H1 (cell line): ENCODE results near the gene RMND1. TPM values are rescaled to one million over a fixed set of nuclear protein-coding genes. Genes with fewer than 3 reads are reported as not detected.

ENCODE experiments used
- CTCF ChIA-PET: fragments of 300-600 bp; sonication (Branson Sonifier 250); formaldehyde crosslinking; loops from one replicate; lab custom pipeline; 2021; ENCODE audit not compliant: partially characterized antibody; lab: Charles Lee
- POLR2A ChIA-PET: fragments of 300-600 bp; sonication (Branson Sonifier 250); formaldehyde crosslinking; loops from one replicate; lab custom pipeline; 2021; ENCODE audit warnings: inconsistent platforms; ENCODE audit not compliant: partially characterized antibody; lab: Charles Lee
- DNase-seq, 2 experiments: peaks; one replicate each; pipeline versions ENCODE4 v3.0.0 to v3.0.0-alpha.2; 2010 to 2022; ENCODE audit warnings: low spot score in 2 of 2, low read depth in 1 of 2, mixed read lengths in 1 of 2
- FAIRE-seq: peaks from 2 replicates; lab custom pipeline; 2011; peaks lifted over from hg19 to GRCh38; lab: Jason Lieb, UNC
- H2AFZ ChIP-seq: 2 replicates; pipeline ENCODE4 v1.8.1; 2012; ENCODE audit warnings: low read length, inconsistent platforms
- H2AK5ac ChIP-seq: 2 replicates; pipeline ENCODE4 v1.6.1; 2013; ENCODE audit warnings: low read depth, low read length
- H2BK120ac ChIP-seq: replicated peaks from 2 replicates; pipeline ENCODE3; 2013; ENCODE audit warnings: low read depth, low read length, inconsistent platforms
- H2BK12ac ChIP-seq: 2 replicates; pipeline ENCODE4 v1.6.1; 2013; ENCODE audit warnings: low read depth, low read length
- H2BK15ac ChIP-seq: 2 replicates; pipeline ENCODE4 v1.6.1; 2013; ENCODE audit warnings: low read length
- H2BK20ac ChIP-seq: 2 replicates; pipeline ENCODE4 v1.6.1; 2013; ENCODE audit warnings: low read length
- H2BK5ac ChIP-seq: 2 replicates; pipeline ENCODE4 v1.6.1; 2013; ENCODE audit warnings: low read depth, low read length
- H3K14ac ChIP-seq: 2 replicates; pipeline ENCODE4 v1.6.1; 2013; ENCODE audit warnings: inconsistent platforms; ENCODE audit not compliant: insufficient read length
- H3K18ac ChIP-seq: 2 replicates; pipeline ENCODE4 v1.6.1; 2013; ENCODE audit warnings: low read length; ENCODE audit errors: extremely low read depth
- H3K23ac ChIP-seq: 2 replicates; pipeline ENCODE4 v1.6.1; 2013; ENCODE audit warnings: inconsistent platforms; ENCODE audit not compliant: insufficient read length
- H3K23me2 ChIP-seq: 2 replicates; pipeline ENCODE4 v1.6.1; 2013; ENCODE audit warnings: low read depth, low read length
- H3K27ac ChIP-seq: 2 replicates; pipeline ENCODE4 v1.6.1; 2011; ENCODE audit warnings: low read depth, low read length, inconsistent platforms
- H3K27me3 ChIP-seq, 4 experiments: replicated peaks in 1 of 4; 1 replicate in 1 of 4; 2 replicates in 3 of 4; pipeline versions ENCODE4 v1.6.1 to v1.8.1; 2011 to 2013; ENCODE audit warnings: low read length in 3 of 4, mild to moderate bottlenecking in 3 of 4, inconsistent platforms in 2 of 4, mixed read lengths in 2 of 4, moderate library complexity in 1 of 4; ENCODE audit not compliant: control insufficient read depth in 3 of 4, insufficient read depth in 3 of 4; ENCODE audit errors: extremely low read depth in 1 of 4
- H3K36me3 ChIP-seq, 4 experiments: 2 replicates each; pipeline versions ENCODE4 v1.6.1 to v1.8.1; 2011 to 2013; ENCODE audit warnings: mild to moderate bottlenecking in 4 of 4, low read length in 3 of 4, moderate library complexity in 2 of 4, control low read depth in 1 of 4, inconsistent platforms in 1 of 4; ENCODE audit not compliant: insufficient read depth in 4 of 4, control insufficient read depth in 2 of 4
- H3K4ac ChIP-seq: replicated peaks from 2 replicates; pipeline ENCODE3; 2013; ENCODE audit warnings: low read length, low read depth, mixed read lengths, inconsistent platforms; ENCODE audit not compliant: insufficient read length
- H3K4me1 ChIP-seq, 4 experiments: replicated peaks in 1 of 4; 1 replicate in 1 of 4; 2 replicates in 3 of 4; pipeline versions ENCODE4 v1.6.1 to v1.8.1; 2011 to 2013; ENCODE audit warnings: low read length in 3 of 4, inconsistent platforms in 2 of 4, mixed read lengths in 1 of 4; ENCODE audit not compliant: insufficient read depth in 4 of 4, control insufficient read depth in 3 of 4
- H3K4me2 ChIP-seq, 2 experiments: 2 replicates each; pipeline versions ENCODE4 v1.6.1 to v1.8.1; 2011 to 2013; ENCODE audit warnings: low read depth in 2 of 2, low read length in 2 of 2, control low read depth in 1 of 2, inconsistent platforms in 1 of 2, mild to moderate bottlenecking in 1 of 2; ENCODE audit not compliant: insufficient read depth in 1 of 2
- H3K4me3 ChIP-seq, 4 experiments: fragments of 200-600, 300-600 bp in 1 of 4; sonication (generic), shearing (Covaris generic), sonication (Bioruptor Twin) in 1 of 4; 2 replicates each; pipeline versions ENCODE4 v1.5.1 to v1.8.1; 2011 to 2016; ENCODE audit warnings: low read length in 4 of 4, low read depth in 3 of 4, control low read depth in 2 of 4, inconsistent platforms in 2 of 4, mild to moderate bottlenecking in 2 of 4, mixed read lengths in 1 of 4, moderate library complexity in 1 of 4; ENCODE audit not compliant: insufficient read depth in 2 of 4; ENCODE audit errors: extremely low read depth in 1 of 4
- H3K56ac ChIP-seq: replicated peaks from 2 replicates; pipeline ENCODE3; 2013; ENCODE audit warnings: low read depth, mild to moderate bottlenecking, mixed read lengths, low read length, inconsistent platforms; ENCODE audit not compliant: insufficient read length
- H3K79me1 ChIP-seq: 2 replicates; pipeline ENCODE4 v1.6.1; 2013; ENCODE audit warnings: low read depth, low read length, control low read depth
- H3K79me2 ChIP-seq, 2 experiments: 2 replicates each; pipeline versions ENCODE4 v1.6.1 to v1.8.1; 2012 to 2013; ENCODE audit warnings: low read length in 2 of 2, mild to moderate bottlenecking in 2 of 2, inconsistent platforms in 1 of 2; ENCODE audit not compliant: insufficient read depth in 2 of 2, control insufficient read depth in 1 of 2
- H3K9ac ChIP-seq, 4 experiments: replicated peaks in 1 of 4; 1 replicate in 1 of 4; 2 replicates in 3 of 4; pipeline versions ENCODE4 v1.6.1 to v1.8.1; 2011 to 2013; ENCODE audit warnings: low read depth in 3 of 4, low read length in 3 of 4, control low read depth in 2 of 4, mild to moderate bottlenecking in 2 of 4, moderate library complexity in 2 of 4, inconsistent platforms in 1 of 4; ENCODE audit errors: extremely low read depth in 1 of 4
- H3K9me3 ChIP-seq, 2 experiments: 2 replicates each; pipeline versions ENCODE4 v1.6.1 to v1.8.1; 2012 to 2013; ENCODE audit warnings: mild to moderate bottlenecking in 2 of 2, moderate library complexity in 2 of 2, control low read depth in 1 of 2, inconsistent platforms in 1 of 2, low read depth in 1 of 2, low read length in 1 of 2, mixed read lengths in 1 of 2; ENCODE audit not compliant: insufficient read depth in 2 of 2
- H4K20me1 ChIP-seq, 2 experiments: replicated peaks in 1 of 2; 2 replicates each; pipeline versions ENCODE3 to v1.8.1; 2011 to 2013; ENCODE audit warnings: inconsistent platforms in 2 of 2, low read length in 2 of 2, mild to moderate bottlenecking in 1 of 2; ENCODE audit not compliant: insufficient read depth in 2 of 2, control insufficient read depth in 1 of 2
- H4K5ac ChIP-seq: 2 replicates; pipeline ENCODE4 v1.6.1; 2013; ENCODE audit warnings: low read length, low read depth, mixed read lengths, inconsistent platforms; ENCODE audit not compliant: insufficient read length
- H4K8ac ChIP-seq: 2 replicates; pipeline ENCODE4 v1.8.0; 2013; ENCODE audit warnings: mild to moderate bottlenecking, moderate library complexity, low read length, inconsistent platforms; ENCODE audit not compliant: insufficient read depth; ENCODE audit errors: extremely low read depth
- H4K91ac ChIP-seq: replicated peaks from 2 replicates; pipeline ENCODE3; 2013; ENCODE audit warnings: low read length, mixed read lengths, inconsistent platforms; ENCODE audit not compliant: insufficient read length
- BRCA1 ChIP-seq: IDR thresholded peaks from 2 replicates; pipeline ENCODE4 v1.6.1; 2012; ENCODE audit warnings: low read depth, low read length, improper control_type of control experiment
- CTBP2 ChIP-seq: IDR thresholded peaks from 2 replicates; pipeline ENCODE4 v1.7.0; 2011; ENCODE audit warnings: borderline replicate concordance, mild to moderate bottlenecking, moderate library complexity, mixed read lengths, low read length; ENCODE audit not compliant: insufficient read depth, insufficient read length
- EGR1 ChIP-seq: IDR thresholded peaks from 2 replicates; pipeline ENCODE4 v1.6.1; 2011; ENCODE audit warnings: low read depth, low read length, borderline replicate concordance
- KDM1A ChIP-seq: fragments of 200-600, 300-600 bp; sonication (generic); IDR thresholded peaks from 2 replicates; pipeline ENCODE4 v1.7.1; 2016; ENCODE audit warnings: mild to moderate bottlenecking, low read length, borderline replicate concordance
- NANOG ChIP-seq: IDR thresholded peaks from 2 replicates; pipeline ENCODE4 v1.6.1; 2011; ENCODE audit warnings: low read length, low read depth, mild to moderate bottlenecking, inconsistent platforms; ENCODE audit not compliant: insufficient read depth, poor library complexity, severe bottlenecking
- NRF1 ChIP-seq: IDR thresholded peaks from 2 replicates; pipeline ENCODE4 v1.6.1; 2011; ENCODE audit warnings: mild to moderate bottlenecking, low read depth, low read length, improper control_type of control experiment
- POU5F1 ChIP-seq: IDR thresholded peaks from 2 replicates; pipeline ENCODE4 v1.6.1; 2011; ENCODE audit warnings: low read depth, mild to moderate bottlenecking, low read length, moderate library complexity
- SIX5 ChIP-seq: IDR thresholded peaks from 2 replicates; pipeline ENCODE4 v1.6.1; 2011; ENCODE audit warnings: mild to moderate bottlenecking, low read depth, low read length
- SUZ12 ChIP-seq: fragments of 200-600 bp; sonication (generic); IDR thresholded peaks from 2 replicates; pipeline ENCODE4 v1.6.1; 2012; ENCODE audit warnings: mild to moderate bottlenecking, inconsistent platforms, low read length, moderate library complexity, mixed read lengths
- TCF12 ChIP-seq: IDR thresholded peaks from 2 replicates; pipeline ENCODE4 v1.6.1; 2011; ENCODE audit warnings: low read depth, mild to moderate bottlenecking, low read length
- ZNF274 ChIP-seq: IDR thresholded peaks from 2 replicates; pipeline ENCODE4 v1.7.0; 2012; ENCODE audit warnings: low read length, borderline replicate concordance; ENCODE audit errors: extremely low read depth
- WGBS, 2 experiments: shearing (Covaris generic) in 1 of 2; methylation state at CpG; one replicate each; pipeline versions ENCODE4 v1.1.6 to v1.1.7; 2013 to 2015; ENCODE audit warnings: low lambda C conversion rate in 2 of 2, mixed read lengths in 2 of 2, inconsistent platforms in 1 of 2, low coverage in 1 of 2, missing lambda C conversion rate in 1 of 2; ENCODE audit not compliant: insufficient replicate concordance in 2 of 2, insufficient coverage in 1 of 2, insufficient read length in 1 of 2; ENCODE audit errors: extremely low coverage in 1 of 2, missing lambda C conversion rate in 1 of 2; 5-methylcytosine and 5-hydroxymethylcytosine counted together
- polyA plus RNA-seq, 7 experiments: library from polyadenylated mRNA; depleted of rRNA in 3 of 7; stranded (reverse) in 5 of 7; unstranded in 2 of 7; fragments of >200 nt in 5 of 7; fragments of 200-250 nt in 2 of 7; gene quantifications; 1 replicate in 5 of 7; 2 replicates in 1 of 7; 4 replicates in 1 of 7; pipeline versions ENCODE4 v1.2.1 to v1.2.3, GENCODE V29; 2011 to 2013; ENCODE audit warnings: missing spikeins in 2 of 7, mixed read lengths in 2 of 7
- total RNA-seq: library from RNA; stranded (reverse); fragmentation: NEBNext Ultra II Directional; extraction: Animal tissue kit (Norgen Biotek cat#: 25700); gene quantifications from 2 replicates; pipeline ENCODE4 v1.2.1, GENCODE V29; 2021

The RMND1 gene
- total and polyA plus RNA-seq, 2 of the 8 experiments (the other 6 are each of a cell fraction or from before 2014, with no cell fraction given) = 7.3 to 21.9 TPM

- peaks cover 8% of the 10 kb centered on the region for H3K23me2 ChIP-seq
- H4K5ac ChIP-seq = peak overlapping the region; percentile 99
- no peak overlapping the region for H3K4ac ChIP-seq
- H2BK12ac ChIP-seq = no peak overlapping the region; the same call in 1 of the 2 replicates
- peak overlapping the region; percentile 43 for H3K56ac ChIP-seq
- no peak overlapping the region for H2BK5ac ChIP-seq
- H2BK120ac ChIP-seq = no peak overlapping the region
- H2BK15ac ChIP-seq = no peak overlapping the region
- no peak overlapping the region; the same call in 1 of the 2 replicates for H2AK5ac ChIP-seq
- H3K9ac ChIP-seq = peak overlapping the region in 3 of 4 experiments; percentile 90 to 95 (median 93)
- POLR2A ChIA-PET = interaction anchor here (0.8 to 3.9 kb wide), 9 partner anchors 9 to 149 kb away, joined by 4 to 31 read pairs (median 9); partner anchors contain the start of genes AKAP12 and RMND1
- FAIRE-seq (no peak), DNase-seq (no peak)
- no peak overlapping the region for H3K27ac ChIP-seq
- WGBS, 2 experiments = 47% methylated on average over 12 of the region's 12 CpGs; no CpG with 5 or more reads in 1 of the 2 experiments
- H4K20me1 ChIP-seq = peaks cover 4 to 7% of the 10 kb centered on the region in 2 experiments
- H3K36me3 ChIP-seq = no peaks in the 10 kb centered on the region; a peak in 2 of 8 replicates
- no peak overlapping the region for H4K91ac ChIP-seq
- no peak overlapping the region for H3K14ac ChIP-seq
- H3K18ac ChIP-seq = peak overlapping the region; percentile 96; the same call in 1 of the 2 replicates
- peaks cover 0 to 9% (median 4%) of the 10 kb centered on the region in 4 experiments; a peak in 3 of 7 replicates for H3K4me1 ChIP-seq
- H3K23ac ChIP-seq = no peak overlapping the region
- no peak overlapping the region for H4K8ac ChIP-seq
- H3K4me2 ChIP-seq = peak overlapping the region; percentile 70 to 87
- peaks cover 2% of the 10 kb centered on the region; the same call in 1 of the 2 replicates for H3K79me1 ChIP-seq
- CTCF ChIA-PET = interaction anchor here (0.7 kb wide), 1 partner anchor 18 kb away, joined by 3 read pairs; no protein-coding TSS in a partner anchor
- peaks cover 25 to 72% of the 10 kb centered on the region in 2 experiments for H3K79me2 ChIP-seq
- H2AFZ ChIP-seq = no peak overlapping the region
- no peaks in the 10 kb centered on the region for H3K9me3 ChIP-seq
- H3K4me3 ChIP-seq = peak overlapping the region; percentile 81 to 89 (median 85)
- no peak overlapping the region; the same call in 1 of the 2 replicates for H2BK20ac ChIP-seq
- no peaks in the 10 kb centered on the region for H3K27me3 ChIP-seq
- TF ChIP-seq CTBP2 (no peak), ZNF274 (no peak), KDM1A (no peak), NANOG (no peak), NRF1 (no peak), EGR1 (no peak), BRCA1 (no peak), SUZ12 (no peak), TCF12 (no peak), SIX5 (no peak), POU5F1 (no peak)
These were observed 62.8 kb downstream of the RMND1 start for GRCh38 chr6:151388997-151389617.
